ENCODE results near the gene PC.

PC gene

GRCh38 chr11:66867425-66868040 lies 90.7 kb downstream of the PC start:
- Histone ChIP-seq H3K36me3 (ENCODE audit: insufficient read depth, low read depth, low read length) (no peaks in the 10 kb centered on the region), H3K27ac (ENCODE audit: low read length) (no peak overlapping the region)

GRCh38 chr11:66866511-66866986 lies 91.6 kb downstream of the PC start:
- H3K9ac ChIP-seq (ENCODE audit: low read depth, low read length), result no peak overlapping the region
- no peak overlapping the region for H3K27ac ChIP-seq (ENCODE audit: low read length)
- no peaks in the 10 kb centered on the region for H3K36me3 ChIP-seq (ENCODE audit: insufficient read depth, low read depth, low read length)
- no peak overlapping the region for H3K4me3 ChIP-seq (ENCODE audit: low read length)
- H3K4me1 ChIP-seq (ENCODE audit: insufficient read depth, low read length), result no peaks in the 10 kb centered on the region
- no peaks in the 10 kb centered on the region for H3K9me3 ChIP-seq (ENCODE audit: insufficient read depth, low read depth, low read length)
- no peaks in the 10 kb centered on the region for H3K27me3 ChIP-seq (ENCODE audit: insufficient read depth, low read length)

More at GRCh38 chr11:66867425-66868040, 90.7 kb downstream of the PC start:
- Histone ChIP-seq H3K4me3 (ENCODE audit: low read length) (no peak overlapping the region), H3K27me3 (ENCODE audit: insufficient read depth, low read length) (no peaks in the 10 kb centered on the region), H3K4me1 (ENCODE audit: insufficient read depth, low read length) (no peaks in the 10 kb centered on the region), H3K9ac (ENCODE audit: low read depth, low read length) (no peak overlapping the region), H3K9me3 (ENCODE audit: insufficient read depth, low read depth, low read length) (no peaks in the 10 kb centered on the region)

GRCh38 chr11:66866007-66866406 lies 92.2 kb downstream of the PC start:
- Histone ChIP-seq H3K36me3 (ENCODE audit: insufficient read depth, low read depth, low read length) (no peaks in the 10 kb centered on the region), H3K9me3 (ENCODE audit: insufficient read depth, low read depth, low read length) (no peaks in the 10 kb centered on the region), H3K9ac (ENCODE audit: low read depth, low read length) (no peak overlapping the region), H3K27ac (ENCODE audit: low read length) (no peak overlapping the region), H3K4me1 (ENCODE audit: insufficient read depth, low read length) (no peaks in the 10 kb centered on the region), H3K27me3 (ENCODE audit: insufficient read depth, low read length) (no peaks in the 10 kb centered on the region), H3K4me3 (ENCODE audit: low read length) (no peak overlapping the region)

- H3K9ac ChIP-seq (ENCODE audit: low read depth, low read length), result no peak overlapping the region
- no peak overlapping the region for H3K4me3 ChIP-seq (ENCODE audit: low read length)
- no peaks in the 10 kb centered on the region for H3K9me3 ChIP-seq (ENCODE audit: insufficient read depth, low read depth, low read length)
- no peaks in the 10 kb centered on the region for H3K4me1 ChIP-seq (ENCODE audit: insufficient read depth, low read length)
- no peak overlapping the region for H3K27ac ChIP-seq (ENCODE audit: low read length)
- H3K36me3 ChIP-seq (ENCODE audit: insufficient read depth, low read depth, low read length), result no peaks in the 10 kb centered on the region
- H3K27me3 ChIP-seq (ENCODE audit: insufficient read depth, low read length), result no peaks in the 10 kb centered on the region
Measured at GRCh38 chr11:66864924-66865697, 93.1 kb downstream of the PC start.

- Histone ChIP-seq H3K27ac (ENCODE audit: low read length) (no peak overlapping the region), H3K36me3 (ENCODE audit: insufficient read depth, low read depth, low read length) (peaks cover under 1% of the 10 kb centered on the region; the same call in 1 of the 2 replicates), H3K4me3 (ENCODE audit: low read length) (no peak overlapping the region), H3K4me1 (ENCODE audit: insufficient read depth, low read length) (no peaks in the 10 kb centered on the region), H3K9ac (ENCODE audit: low read depth, low read length) (no peak overlapping the region), H3K27me3 (ENCODE audit: insufficient read depth, low read length) (no peaks in the 10 kb centered on the region), H3K9me3 (ENCODE audit: insufficient read depth, low read depth, low read length) (no peaks in the 10 kb centered on the region)
Measured at GRCh38 chr11:66864172-66864901, 93.8 kb downstream of the PC start.

GRCh38 chr11:66863428-66864125 lies 94.6 kb downstream of the PC start:
- H3K4me3 ChIP-seq (ENCODE audit: low read length), result no peak overlapping the region
- no peaks in the 10 kb centered on the region for H3K4me1 ChIP-seq (ENCODE audit: insufficient read depth, low read length)
- H3K27ac ChIP-seq (ENCODE audit: low read length), result no peak overlapping the region
- no peak overlapping the region for H3K9ac ChIP-seq (ENCODE audit: low read depth, low read length)
- no peaks in the 10 kb centered on the region for H3K9me3 ChIP-seq (ENCODE audit: insufficient read depth, low read depth, low read length)
- H3K36me3 ChIP-seq (ENCODE audit: insufficient read depth, low read depth, low read length), result peaks cover 6% of the 10 kb centered on the region; the same call in 1 of the 2 replicates
- H3K27me3 ChIP-seq (ENCODE audit: insufficient read depth, low read length), result no peaks in the 10 kb centered on the region

- no peak overlapping the region for H3K9ac ChIP-seq (ENCODE audit: low read depth, low read length)
- H3K27me3 ChIP-seq (ENCODE audit: insufficient read depth, low read length), result no peaks in the 10 kb centered on the region
- no peak overlapping the region for H3K27ac ChIP-seq (ENCODE audit: low read length)
Measured at GRCh38 chr11:66862559-66863037, 95.6 kb downstream of the PC start.

GRCh38 chr11:66861774-66862558 lies 96.2 kb downstream of the PC start:
- Histone ChIP-seq H3K4me3 (ENCODE audit: low read length) (no peak overlapping the region), H3K9ac (ENCODE audit: low read depth, low read length) (no peak overlapping the region), H3K27me3 (ENCODE audit: insufficient read depth, low read length) (no peaks in the 10 kb centered on the region), H3K4me1 (ENCODE audit: insufficient read depth, low read length) (no peaks in the 10 kb centered on the region), H3K36me3 (ENCODE audit: insufficient read depth, low read depth, low read length) (peaks cover 6% of the 10 kb centered on the region; the same call in 1 of the 2 replicates), H3K9me3 (ENCODE audit: insufficient read depth, low read depth, low read length) (no peaks in the 10 kb centered on the region), H3K27ac (ENCODE audit: low read length) (no peak overlapping the region)

More at GRCh38 chr11:66862559-66863037, 95.6 kb downstream of the PC start:
- Histone ChIP-seq H3K36me3 (ENCODE audit: insufficient read depth, low read depth, low read length) (peaks cover 6% of the 10 kb centered on the region; the same call in 1 of the 2 replicates), H3K9me3 (ENCODE audit: insufficient read depth, low read depth, low read length) (no peaks in the 10 kb centered on the region), H3K4me3 (ENCODE audit: low read length) (no peak overlapping the region), H3K4me1 (ENCODE audit: insufficient read depth, low read length) (no peaks in the 10 kb centered on the region)

- H3K27me3 ChIP-seq (ENCODE audit: insufficient read depth, low read length), result no peaks in the 10 kb centered on the region
- peaks cover 6% of the 10 kb centered on the region; the same call in 1 of the 2 replicates for H3K36me3 ChIP-seq (ENCODE audit: insufficient read depth, low read depth, low read length)
- H3K27ac ChIP-seq (ENCODE audit: low read length), result no peak overlapping the region
- H3K4me3 ChIP-seq (ENCODE audit: low read length), result no peak overlapping the region
- H3K9me3 ChIP-seq (ENCODE audit: insufficient read depth, low read depth, low read length), result no peaks in the 10 kb centered on the region
- no peaks in the 10 kb centered on the region for H3K4me1 ChIP-seq (ENCODE audit: insufficient read depth, low read length)
- H3K9ac ChIP-seq (ENCODE audit: low read depth, low read length), result no peak overlapping the region
Measured at GRCh38 chr11:66861038-66861773, 97.0 kb downstream of the PC start.

GRCh38 chr11:66860449-66860831 lies 97.7 kb downstream of the PC start:
- Histone ChIP-seq H3K36me3 (ENCODE audit: insufficient read depth, low read depth, low read length) (peaks cover 6% of the 10 kb centered on the region; the same call in 1 of the 2 replicates), H3K4me3 (ENCODE audit: low read length) (no peak overlapping the region), H3K27me3 (ENCODE audit: insufficient read depth, low read length) (no peaks in the 10 kb centered on the region), H3K4me1 (ENCODE audit: insufficient read depth, low read length) (peaks cover 3% of the 10 kb centered on the region; the same call in 1 of the 2 replicates), H3K9me3 (ENCODE audit: insufficient read depth, low read depth, low read length) (no peaks in the 10 kb centered on the region), H3K9ac (ENCODE audit: low read depth, low read length) (no peak overlapping the region), H3K27ac (ENCODE audit: low read length) (no peak overlapping the region)
